ENCODE data around the gene AOPEP.

DNA sequence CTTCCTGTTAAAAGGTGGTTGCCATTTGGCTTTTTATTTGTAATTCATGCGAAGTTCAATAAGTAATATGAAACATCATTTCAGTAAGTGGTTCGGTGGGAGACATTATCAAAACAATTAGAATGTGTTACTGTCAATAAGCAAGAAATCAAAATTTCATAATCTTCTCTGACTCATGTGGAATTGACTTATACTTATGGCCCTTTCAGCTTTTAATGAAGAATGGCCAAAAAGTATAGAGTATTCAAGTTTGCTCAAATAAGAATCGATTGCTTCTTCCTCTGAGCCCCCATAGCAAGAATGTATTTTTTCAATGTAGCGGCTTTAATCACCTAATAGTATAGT is 174.5 kb downstream of the AOPEP start:
- TF ChIP-seq CTCF (IDR thresholded peaks at IDR 0.05 in 4 of 5, conservative IDR thresholded peaks at IDR 0.05 in 1 of 5) (no peak), POLR2A (IDR thresholded peaks at IDR 0.05) (no peak)
